ENCODE data around the gene RABGGTA. TPM values are rescaled to one million over a fixed set of nuclear protein-coding genes. Genes with fewer than 3 reads are reported as not detected.
"Not testable (repeated sequence)": the region's sequence is repeated elsewhere in the genome, so short reads cannot be mapped to it uniquely, and the experiment has no call there.

The RABGGTA gene
- total RNA-seq, 1 donor from 2014 or later: 14.0 TPM

DNA sequence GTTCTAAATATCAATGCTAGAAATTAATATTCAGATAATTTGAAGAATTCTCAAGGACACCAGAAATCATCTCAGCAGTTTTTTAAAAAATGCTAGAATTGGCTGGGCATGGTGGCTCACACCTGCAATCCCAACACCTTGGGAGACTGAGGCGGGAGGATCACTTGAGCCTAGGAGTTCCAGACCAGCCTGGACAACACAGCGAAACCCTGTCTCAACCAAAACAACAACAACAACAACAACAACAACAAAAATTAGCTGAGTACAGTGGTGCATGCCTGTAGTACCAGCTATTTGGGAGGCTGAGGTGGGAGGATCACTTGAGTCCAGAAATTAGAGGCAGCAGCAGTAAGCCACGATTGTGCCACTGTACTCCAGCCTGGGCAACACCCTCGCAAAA lies 52.3 kb downstream of the RABGGTA start:
- DNase-seq (ENCODE audit: low spot score): no peak

DNA sequence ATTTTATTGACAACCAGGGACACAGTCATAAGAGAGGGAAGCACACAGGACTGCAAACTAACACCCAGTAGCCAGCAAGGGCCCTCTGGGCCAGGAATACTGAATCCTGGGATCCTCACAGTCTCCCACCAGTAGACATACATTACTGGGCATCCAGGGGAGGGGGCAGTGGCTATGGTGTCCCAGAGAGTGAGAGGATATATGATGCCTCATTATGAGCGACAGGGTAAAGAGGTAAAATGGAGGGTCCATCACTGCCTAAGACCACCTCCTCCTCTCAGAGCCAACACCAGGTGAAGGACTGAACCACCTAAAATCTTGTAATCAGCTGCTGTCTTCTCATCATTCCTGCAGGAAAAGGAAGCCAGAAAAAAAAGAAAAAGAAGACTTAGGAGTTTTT lies 54.5 kb downstream of the RABGGTA start:
- DNase-seq (ENCODE audit: low spot score): not testable (repeated sequence)

DNA sequence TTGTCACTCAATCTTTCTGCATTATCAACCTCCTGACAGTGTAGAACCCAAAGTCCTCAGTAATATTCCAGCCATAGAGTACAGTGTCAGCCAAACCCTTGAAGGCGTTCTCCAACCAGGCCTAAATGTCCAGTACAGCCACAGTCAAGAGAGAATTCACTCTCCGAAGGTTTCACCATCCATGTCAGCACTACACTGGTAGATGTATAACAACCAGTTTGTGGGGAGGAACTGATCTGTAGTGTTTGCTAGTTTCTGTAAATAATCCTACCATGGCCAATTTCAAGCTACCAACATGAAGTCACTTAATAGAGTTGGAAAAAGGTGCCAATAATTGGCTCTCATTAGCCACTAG lies 55.1 kb downstream of the RABGGTA start:
- DNase-seq (ENCODE audit: low spot score): no peak

Other genes starting within 250 kb of the RABGGTA start
- gene CARMIL3, start 219.6 kb downstream of the RABGGTA start, total RNA-seq (ENCODE audit: insufficient read depth, low replicate concordance): 1.2 TPM
- gene CPNE6, start 200.0 kb downstream of the RABGGTA start, total RNA-seq (ENCODE audit: insufficient read depth, low replicate concordance): 2.4 TPM
- 13.2 TPM for gene PCK2, start 177.3 kb downstream of the RABGGTA start, total RNA-seq (ENCODE audit: insufficient read depth, low replicate concordance)
- gene DCAF11, start 156.8 kb downstream of the RABGGTA start, total RNA-seq (ENCODE audit: insufficient read depth, low replicate concordance): 37.3 TPM
- gene NRL, start 156.6 kb downstream of the RABGGTA start, total RNA-seq (ENCODE audit: insufficient read depth, low replicate concordance): 0.24 TPM
- 3.6 TPM for gene FITM1, start 140.9 kb downstream of the RABGGTA start, total RNA-seq (ENCODE audit: insufficient read depth, low replicate concordance)
- 35.4 TPM for gene PSME1, start 135.4 kb downstream of the RABGGTA start, total RNA-seq (ENCODE audit: insufficient read depth, low replicate concordance)
- gene EMC9, start 130.0 kb downstream of the RABGGTA start, total RNA-seq (ENCODE audit: insufficient read depth, low replicate concordance): 25.3 TPM
- gene PSME2, start 125.0 kb downstream of the RABGGTA start, total RNA-seq (ENCODE audit: insufficient read depth, low replicate concordance): 17.1 TPM
- 22.6 TPM for gene RNF31, start 124.1 kb downstream of the RABGGTA start, total RNA-seq (ENCODE audit: insufficient read depth, low replicate concordance)
- 133 TPM for gene IRF9, start 110.3 kb downstream of the RABGGTA start, total RNA-seq (ENCODE audit: insufficient read depth, low replicate concordance)
- 10.1 TPM for gene REC8, start 99.5 kb downstream of the RABGGTA start, total RNA-seq (ENCODE audit: insufficient read depth, low replicate concordance)
- 7.7 TPM for gene IPO4, start 82.8 kb downstream of the RABGGTA start, total RNA-seq (ENCODE audit: insufficient read depth, low replicate concordance)
- 49.6 TPM for gene TM9SF1, start 76.2 kb downstream of the RABGGTA start, total RNA-seq (ENCODE audit: insufficient read depth, low replicate concordance)
- not detected for gene TSSK4, start 65.9 kb downstream of the RABGGTA start, total RNA-seq (ENCODE audit: insufficient read depth, low replicate concordance)
- 5.3 TPM for gene CHMP4A, start 58.1 kb downstream of the RABGGTA start, total RNA-seq (ENCODE audit: insufficient read depth, low replicate concordance)
- gene MDP1, start 55.5 kb downstream of the RABGGTA start, total RNA-seq (ENCODE audit: insufficient read depth, low replicate concordance): 3.9 TPM
- 68.6 TPM for gene NEDD8, start 39.2 kb downstream of the RABGGTA start, total RNA-seq (ENCODE audit: insufficient read depth, low replicate concordance)
- 49.4 TPM for gene GMPR2, start 38.7 kb downstream of the RABGGTA start, total RNA-seq (ENCODE audit: insufficient read depth, low replicate concordance)
- 33.2 TPM for gene TINF2, start 29.0 kb downstream of the RABGGTA start, total RNA-seq (ENCODE audit: insufficient read depth, low replicate concordance)
- gene TGM1, start 8.4 kb downstream of the RABGGTA start, total RNA-seq (ENCODE audit: insufficient read depth, low replicate concordance): 9.4 TPM
- gene DHRS1, start 28.2 kb upstream of the RABGGTA start, total RNA-seq (ENCODE audit: insufficient read depth, low replicate concordance): 45.3 TPM
- gene NOP9, start 28.3 kb upstream of the RABGGTA start, total RNA-seq (ENCODE audit: insufficient read depth, low replicate concordance): 12.5 TPM
- 4.8 TPM for gene CIDEB, start 36.4 kb upstream of the RABGGTA start, total RNA-seq (ENCODE audit: insufficient read depth, low replicate concordance)
- 8.9 TPM for gene LTB4R2, start 38.5 kb upstream of the RABGGTA start, total RNA-seq (ENCODE audit: insufficient read depth, low replicate concordance)
- 1.4 TPM for gene LTB4R, start 39.9 kb upstream of the RABGGTA start, total RNA-seq (ENCODE audit: insufficient read depth, low replicate concordance)
- 8.2 TPM for gene ADCY4, start 63.5 kb upstream of the RABGGTA start, total RNA-seq (ENCODE audit: insufficient read depth, low replicate concordance)
- 5.3 TPM for gene RIPK3, start 68.4 kb upstream of the RABGGTA start, total RNA-seq (ENCODE audit: insufficient read depth, low replicate concordance)
- 40.0 TPM for gene NFATC4, start 96.6 kb upstream of the RABGGTA start, total RNA-seq (ENCODE audit: insufficient read depth, low replicate concordance)
- 30.8 TPM for gene NYNRIN, start 127.4 kb upstream of the RABGGTA start, total RNA-seq (ENCODE audit: insufficient read depth, low replicate concordance)
- 4.1 TPM for gene CBLN3, start 158.1 kb upstream of the RABGGTA start, total RNA-seq (ENCODE audit: insufficient read depth, low replicate concordance)
- 80.2 TPM for gene KHNYN, start 158.4 kb upstream of the RABGGTA start, total RNA-seq (ENCODE audit: insufficient read depth, low replicate concordance)
- 11.1 TPM for gene SDR39U1, start 171.2 kb upstream of the RABGGTA start, total RNA-seq (ENCODE audit: insufficient read depth, low replicate concordance)
- gene CMA1, start 236.7 kb upstream of the RABGGTA start, total RNA-seq (ENCODE audit: insufficient read depth, low replicate concordance): not detected